Mucosa of rectum (tissue), 2 donors: Measurements from ENCODE around the gene CSNK2A2.

Experiments used
- H3K27ac ChIP-seq, 2 donors: one replicate each; pipeline ENCODE4 v1.7.0; 2013; ENCODE audit warnings: inconsistent platforms in 2 of 2, low read depth in 2 of 2, low read length in 2 of 2
- H3K27me3 ChIP-seq, 2 donors: one replicate each; pipeline ENCODE4 v1.7.0; 2013; ENCODE audit warnings: low read length in 2 of 2; ENCODE audit not compliant: control insufficient read depth in 2 of 2, insufficient read depth in 2 of 2
- H3K36me3 ChIP-seq, 2 donors: one replicate each; pipeline ENCODE4 v1.7.0; 2013; ENCODE audit warnings: low read length in 2 of 2; ENCODE audit not compliant: control insufficient read depth in 2 of 2, insufficient read depth in 2 of 2
- H3K4me1 ChIP-seq, 2 donors: one replicate each; pipeline ENCODE4 v1.7.0; 2013; ENCODE audit warnings: low read length in 2 of 2, mild to moderate bottlenecking in 1 of 2; ENCODE audit not compliant: control insufficient read depth in 2 of 2, insufficient read depth in 2 of 2
- H3K4me3 ChIP-seq, 2 donors: one replicate each; pipeline ENCODE4 v1.7.0; 2013; ENCODE audit warnings: low read length in 2 of 2
- H3K9ac ChIP-seq, 2 donors: one replicate each; pipeline ENCODE4 v1.7.0; 2013; ENCODE audit warnings: low read length in 2 of 2, low read depth in 1 of 2, mild to moderate bottlenecking in 1 of 2
- H3K9me3 ChIP-seq, 2 donors: one replicate each; pipeline ENCODE4 v1.7.0; 2013; ENCODE audit warnings: low read length in 2 of 2; ENCODE audit not compliant: control insufficient read depth in 2 of 2
- donor health status: healthy.
- donor health status: Normal muscosa, but diverticular disease.

Gene CSNK2A2

DNA sequence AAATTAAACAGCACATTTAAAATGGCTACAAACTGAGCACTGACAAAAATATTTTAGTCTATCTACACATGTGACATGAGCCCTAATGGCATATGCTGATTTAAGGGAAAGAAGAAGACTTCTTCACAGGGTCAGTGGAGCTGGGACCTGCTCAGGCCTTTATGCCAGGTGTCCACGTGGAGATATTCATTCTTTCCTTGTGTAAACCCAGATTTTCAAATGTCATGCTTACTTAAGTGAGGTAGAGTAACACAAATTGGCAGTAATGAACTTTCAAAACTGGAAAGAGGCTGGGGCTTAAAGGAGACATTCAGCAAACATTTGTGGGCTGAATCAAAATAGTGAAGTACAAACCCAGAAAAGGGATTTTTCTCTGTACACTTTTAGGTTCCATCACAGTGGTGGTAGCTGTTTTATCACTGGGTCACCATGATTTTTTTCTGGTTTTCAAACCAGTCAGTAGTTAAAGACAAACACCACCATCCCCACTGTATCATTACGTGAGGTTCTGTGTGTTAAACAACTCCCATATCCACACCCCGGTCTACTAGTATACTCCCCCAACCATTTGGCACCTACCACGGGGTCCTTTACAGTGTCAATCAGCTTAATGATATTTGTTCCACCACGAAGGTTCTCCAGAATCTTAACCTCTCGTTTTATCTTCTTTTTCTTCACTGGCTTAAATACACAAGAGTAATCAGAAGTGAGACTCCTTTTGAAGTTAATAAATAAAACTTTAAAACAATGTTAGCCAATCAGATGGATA is 11.5 kb downstream of the CSNK2A2 start:
- peaks cover 47 to 53% of the 10 kb centered on the region in 2 donors for H3K36me3 ChIP-seq
- H3K9me3 ChIP-seq, result no peaks in the 10 kb centered on the region
- no peak overlapping the region for H3K27ac ChIP-seq

DNA sequence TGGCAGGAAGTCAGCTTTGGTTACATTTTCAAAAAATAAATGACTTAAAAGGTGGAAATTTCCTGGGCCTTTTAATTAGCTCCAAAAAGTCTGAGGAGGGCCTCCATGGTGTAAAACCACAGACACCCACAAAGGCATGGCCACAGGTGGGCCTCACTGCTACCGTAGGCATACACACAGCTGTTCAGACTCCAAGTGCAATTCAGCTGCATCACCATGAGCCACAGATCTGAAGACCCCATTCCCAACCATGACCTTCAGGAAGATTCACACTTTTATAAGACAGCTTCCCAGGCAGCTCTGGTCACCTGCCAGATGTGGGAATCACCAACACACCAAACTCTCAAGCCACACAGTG is 20.6 kb downstream of the CSNK2A2 start:
- no peak overlapping the region for H3K27ac ChIP-seq
- H3K27me3 ChIP-seq, result no peaks in the 10 kb centered on the region
- no peak overlapping the region for H3K9ac ChIP-seq
- no peak overlapping the region for H3K4me3 ChIP-seq
- H3K9me3 ChIP-seq, result no peaks in the 10 kb centered on the region
- peaks cover 30 to 32% of the 10 kb centered on the region in 2 donors for H3K36me3 ChIP-seq
- H3K4me1 ChIP-seq, result no peaks in the 10 kb centered on the region

More for the DNA sequence above, 11.5 kb downstream of the CSNK2A2 start:
- no peaks in the 10 kb centered on the region for H3K27me3 ChIP-seq
- H3K9ac ChIP-seq, result no peak overlapping the region
- no peaks in the 10 kb centered on the region for H3K4me1 ChIP-seq
- H3K4me3 ChIP-seq, result no peak overlapping the region

DNA sequence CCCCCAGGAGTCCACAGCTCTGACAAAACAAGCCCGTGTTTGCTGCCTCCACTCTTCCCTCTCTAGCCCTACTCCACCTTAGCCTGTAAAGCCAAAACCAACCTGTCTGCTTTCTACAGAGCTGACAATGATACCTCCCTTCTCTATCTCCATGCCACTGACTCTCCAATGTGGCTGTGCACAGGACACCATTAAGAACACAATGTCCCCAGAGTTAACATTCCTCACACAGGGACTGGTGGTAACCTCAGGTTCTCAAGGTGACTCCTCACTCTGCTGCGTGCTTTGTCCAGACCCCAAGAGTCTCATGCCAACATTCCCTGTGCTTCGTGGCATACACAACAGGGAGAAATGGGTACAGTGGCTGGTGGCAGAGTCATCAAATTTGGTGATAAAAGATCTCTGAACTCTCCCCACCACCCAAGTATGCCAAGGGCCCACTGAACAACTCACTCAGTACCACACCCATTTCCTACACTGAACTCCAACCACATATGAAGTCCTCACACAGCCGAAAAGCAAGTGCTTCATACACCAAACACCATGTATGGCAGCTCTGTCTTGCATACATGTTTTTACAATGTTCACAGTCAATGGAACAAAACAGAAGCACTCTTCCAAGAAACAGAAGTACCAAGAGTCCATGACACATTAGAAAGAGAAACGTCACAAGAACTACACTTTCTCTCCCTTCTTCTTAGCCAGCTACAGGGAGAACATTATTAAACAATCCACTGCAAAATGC is 21.1 kb downstream of the CSNK2A2 start:
- Histone ChIP-seq H3K4me3 (no peak overlapping the region), H3K4me1 (no peaks in the 10 kb centered on the region), H3K36me3 (peaks cover 32 to 33% of the 10 kb centered on the region in 2 donors), H3K27me3 (no peaks in the 10 kb centered on the region), H3K27ac (no peak overlapping the region), H3K9ac (no peak overlapping the region), H3K9me3 (no peaks in the 10 kb centered on the region)

DNA sequence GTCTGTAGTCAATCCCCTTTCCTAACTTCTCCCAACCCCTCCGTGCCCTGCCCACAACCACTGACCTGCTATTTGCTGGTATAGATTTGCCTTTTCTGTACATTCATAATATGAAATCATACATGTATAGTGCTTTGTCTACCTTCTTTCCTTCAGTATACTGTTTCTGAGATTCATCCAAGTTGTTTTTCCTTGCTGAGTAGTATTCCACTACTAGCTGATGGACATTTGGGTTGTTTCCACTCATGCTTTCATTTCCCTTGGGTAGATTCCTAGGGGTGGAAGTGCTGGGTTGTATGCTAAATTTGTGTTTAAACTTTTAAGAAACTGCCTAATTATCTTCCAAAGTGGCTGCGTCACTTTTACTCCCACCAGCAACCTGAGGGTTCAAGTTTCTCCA is 27.7 kb downstream of the CSNK2A2 start:
- Histone ChIP-seq H3K27me3 (no peaks in the 10 kb centered on the region), H3K9ac (no peak overlapping the region), H3K36me3 (peaks cover 53 to 63% of the 10 kb centered on the region in 2 donors), H3K9me3 (no peaks in the 10 kb centered on the region), H3K4me3 (no peak overlapping the region), H3K4me1 (no peaks in the 10 kb centered on the region), H3K27ac (no peak overlapping the region)

DNA sequence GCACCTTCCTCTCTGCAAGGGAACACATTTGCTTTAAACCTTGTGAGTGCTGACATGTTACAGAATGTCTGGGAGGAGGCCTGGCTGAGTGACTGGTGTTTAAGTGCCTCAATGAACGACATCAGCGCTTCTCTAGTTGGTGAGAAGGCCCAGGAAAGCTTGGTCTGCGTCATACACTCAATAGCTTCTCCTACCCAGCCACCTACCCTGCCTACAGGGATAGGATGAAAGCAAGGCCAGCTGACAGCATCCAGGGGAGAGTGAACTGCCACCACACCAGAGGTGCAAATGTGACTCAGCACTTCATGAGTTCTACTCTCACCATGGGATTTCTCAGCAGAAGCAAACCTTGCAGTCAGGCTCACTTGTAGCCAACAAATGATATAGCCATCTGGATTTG is 37.1 kb downstream of the CSNK2A2 start:
- H3K4me1 ChIP-seq, result no peaks in the 10 kb centered on the region
- no peak overlapping the region for H3K9ac ChIP-seq
- H3K36me3 ChIP-seq, result peaks cover 52 to 55% of the 10 kb centered on the region in 2 donors
- H3K27ac ChIP-seq, result no peak overlapping the region
- H3K9me3 ChIP-seq, result no peaks in the 10 kb centered on the region
- no peak overlapping the region for H3K4me3 ChIP-seq
- H3K27me3 ChIP-seq, result no peaks in the 10 kb centered on the region

DNA sequence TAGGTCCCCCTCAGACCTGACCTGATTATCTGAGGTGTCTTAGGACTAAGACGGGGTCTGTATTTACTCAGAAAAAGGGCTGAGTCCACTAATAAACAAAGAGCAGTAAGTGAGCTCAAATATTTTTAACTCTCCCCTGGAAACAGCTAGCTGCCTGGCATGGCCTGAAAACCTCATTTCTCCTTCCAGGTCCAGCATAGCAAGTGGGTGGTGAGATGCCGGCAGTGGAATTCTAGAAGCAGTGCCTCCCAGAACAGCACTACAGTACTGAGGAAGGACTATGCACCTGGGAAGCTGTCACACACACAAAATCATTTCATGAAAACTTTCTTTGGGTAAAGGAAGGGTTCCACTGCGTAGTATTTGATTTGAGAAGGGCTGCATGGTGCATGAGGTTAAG is 39.2 kb downstream of the CSNK2A2 start:
- Histone ChIP-seq H3K4me3 (no peak overlapping the region), H3K9ac (no peak overlapping the region), H3K27me3 (no peaks in the 10 kb centered on the region), H3K4me1 (no peaks in the 10 kb centered on the region), H3K27ac (no peak overlapping the region), H3K9me3 (no peaks in the 10 kb centered on the region), H3K36me3 (peaks cover 30 to 35% of the 10 kb centered on the region in 2 donors)

DNA sequence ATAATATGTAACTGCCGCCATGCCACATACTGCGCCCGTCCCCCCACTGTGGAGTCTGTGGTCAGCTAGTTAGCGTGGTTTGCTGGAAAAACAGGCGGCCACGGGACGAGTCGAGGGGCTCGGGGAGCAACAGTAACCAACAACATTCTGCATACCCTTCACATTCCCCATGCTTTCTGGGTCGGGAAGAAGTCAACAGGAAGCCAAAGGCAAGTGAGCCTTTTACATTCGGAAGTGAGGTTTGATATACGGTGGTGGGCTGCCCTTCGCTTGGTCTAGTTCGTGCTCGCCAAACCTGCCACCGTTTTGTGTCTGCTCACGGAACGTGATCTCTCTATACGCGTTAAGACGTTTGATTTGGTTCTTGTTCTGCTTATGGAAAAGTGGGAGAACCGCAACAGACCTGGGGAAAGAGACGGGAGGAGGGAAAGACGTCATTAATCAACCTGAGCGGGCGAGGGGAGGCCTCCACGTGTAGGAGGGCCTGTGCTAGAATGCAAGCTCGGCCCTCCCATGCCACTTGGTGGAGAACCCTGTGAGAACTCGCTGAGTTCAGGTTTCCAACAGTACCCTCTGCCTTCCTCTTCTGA is 39.9 kb downstream of the CSNK2A2 start:
- no peaks in the 10 kb centered on the region for H3K9me3 ChIP-seq
- no peak overlapping the region for H3K9ac ChIP-seq
- no peak overlapping the region for H3K4me3 ChIP-seq
- no peak overlapping the region for H3K27ac ChIP-seq
- H3K27me3 ChIP-seq, result no peaks in the 10 kb centered on the region
- peaks cover 24 to 28% of the 10 kb centered on the region in 2 donors for H3K36me3 ChIP-seq
- no peaks in the 10 kb centered on the region for H3K4me1 ChIP-seq

DNA sequence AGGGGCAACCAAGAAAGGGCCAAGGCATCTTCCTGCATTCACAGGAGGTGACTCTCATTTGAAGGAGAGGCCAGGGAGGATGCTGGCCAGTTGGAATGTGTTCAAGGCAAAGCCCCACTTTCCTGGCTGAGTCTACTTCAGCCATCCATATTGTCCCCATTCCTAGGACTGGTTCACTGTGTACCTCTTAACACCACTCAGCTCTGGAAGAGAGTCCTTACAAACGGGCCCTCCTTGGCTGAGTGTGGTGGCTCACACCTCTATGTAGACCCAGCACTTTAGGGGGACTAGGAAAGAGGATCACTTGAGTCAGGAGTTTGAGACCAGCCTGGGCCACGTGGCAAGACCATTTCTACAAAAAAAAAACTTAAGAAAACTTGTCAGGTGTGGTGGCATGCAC is 40.7 kb downstream of the CSNK2A2 start:
- Histone ChIP-seq H3K36me3 (peaks cover 18 to 21% of the 10 kb centered on the region in 2 donors), H3K27ac (no peak overlapping the region), H3K4me3 (no peak overlapping the region), H3K9ac (no peak overlapping the region), H3K27me3 (no peaks in the 10 kb centered on the region), H3K4me1 (no peaks in the 10 kb centered on the region), H3K9me3 (no peaks in the 10 kb centered on the region)

DNA sequence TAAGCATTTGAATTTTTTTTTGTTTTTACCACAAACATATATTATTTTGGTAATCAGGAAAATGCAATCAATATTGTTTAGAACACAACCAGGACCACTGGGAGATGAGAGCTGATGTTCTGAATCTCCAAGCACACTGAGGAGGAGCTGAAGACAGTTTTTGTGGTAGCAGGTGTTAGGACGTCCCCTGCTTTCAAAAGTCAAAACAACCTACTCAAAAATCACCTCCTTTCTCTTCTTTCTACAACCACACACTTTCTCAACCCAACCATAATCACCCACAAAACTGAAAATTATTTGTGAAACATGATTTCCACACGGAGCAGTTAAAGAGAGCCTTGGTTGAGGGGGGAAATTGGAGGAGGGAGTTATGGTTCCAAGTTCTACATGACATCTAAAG is 42.1 kb downstream of the CSNK2A2 start:
- Histone ChIP-seq H3K9me3 (no peaks in the 10 kb centered on the region), H3K27ac (no peak overlapping the region), H3K4me1 (no peaks in the 10 kb centered on the region), H3K4me3 (no peak overlapping the region), H3K36me3 (peaks cover 5 to 10% of the 10 kb centered on the region in 2 donors), H3K27me3 (no peaks in the 10 kb centered on the region), H3K9ac (no peak overlapping the region)

DNA sequence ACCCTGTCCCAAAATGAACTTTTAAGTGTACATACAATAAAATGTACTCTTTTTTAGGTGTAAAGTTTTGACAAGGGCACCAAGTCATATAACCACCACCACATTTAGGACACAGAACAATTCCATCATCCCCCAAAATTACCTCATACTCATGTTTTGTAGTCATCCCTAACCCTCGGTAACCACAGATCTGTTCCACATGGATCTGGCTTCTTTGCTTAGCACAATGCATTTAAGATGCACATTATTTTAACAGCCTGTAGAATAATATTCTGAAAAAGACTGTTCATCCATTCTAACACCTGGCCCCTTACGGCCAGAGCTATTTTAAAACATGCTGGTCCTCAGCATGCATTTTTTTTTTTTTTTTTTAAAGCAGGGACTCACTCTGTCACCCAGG is 43.6 kb downstream of the CSNK2A2 start:
- Histone ChIP-seq H3K36me3 (peaks cover 0 to 5% of the 10 kb centered on the region in 2 donors), H3K4me1 (no peaks in the 10 kb centered on the region), H3K27me3 (no peaks in the 10 kb centered on the region), H3K4me3 (no peak overlapping the region), H3K9ac (no peak overlapping the region), H3K9me3 (no peaks in the 10 kb centered on the region), H3K27ac (no peak overlapping the region)
